Activated T-cell treated with anti-CD3 and anti-CD28 coated beads, Interleukin-2, amount 50 U/mL, for 4 hours (primary cell): ENCODE measurements around the gene NDFIP1. TPM values are rescaled to one million over a fixed set of nuclear protein-coding genes. Genes with fewer than 3 reads are reported as not detected.
"Not testable (repeated sequence)": the region's sequence is repeated elsewhere in the genome, so short reads cannot be mapped to it uniquely, and the experiment has no call there.

Source experiments
- ATAC-seq, 2 donors: fragments of 200-7000 bp; cut with Tn5 transposase; one replicate each; pipeline ENCODE4 v1.10.0; 2021
- DNase-seq: peaks from one replicate; pipeline ENCODE4 v3.0.0-alpha.2; 2020
- H3K27me3 Mint-ChIP-seq: one replicate; pipeline ENCODE4 v1.8.0; 2021; ENCODE audit warnings: low read depth, mixed read lengths
- H3K36me3 Mint-ChIP-seq: one replicate; pipeline ENCODE4 v1.8.0; 2022; ENCODE audit warnings: mixed read lengths; ENCODE audit not compliant: insufficient read depth
- H3K4me1 Mint-ChIP-seq: one replicate; pipeline ENCODE4 v1.8.0; 2021; ENCODE audit warnings: low read depth, mixed read lengths
- H3K4me3 Mint-ChIP-seq: one replicate; pipeline ENCODE4 v1.8.0; 2021; ENCODE audit warnings: mild to moderate bottlenecking, moderate library complexity, mixed read lengths
- H3K9me3 Mint-ChIP-seq: one replicate; pipeline ENCODE4 v1.8.0; 2021; ENCODE audit warnings: mixed read lengths
- total RNA-seq, 3 donors: library from RNA; stranded (reverse); gene quantifications; one replicate each; pipeline ENCODE4 v1.2.1, GENCODE V29; 2021

NDFIP1 gene
- total RNA-seq, 3 donors from 2014 or later = 115 to 145 (median 117) TPM

DNA sequence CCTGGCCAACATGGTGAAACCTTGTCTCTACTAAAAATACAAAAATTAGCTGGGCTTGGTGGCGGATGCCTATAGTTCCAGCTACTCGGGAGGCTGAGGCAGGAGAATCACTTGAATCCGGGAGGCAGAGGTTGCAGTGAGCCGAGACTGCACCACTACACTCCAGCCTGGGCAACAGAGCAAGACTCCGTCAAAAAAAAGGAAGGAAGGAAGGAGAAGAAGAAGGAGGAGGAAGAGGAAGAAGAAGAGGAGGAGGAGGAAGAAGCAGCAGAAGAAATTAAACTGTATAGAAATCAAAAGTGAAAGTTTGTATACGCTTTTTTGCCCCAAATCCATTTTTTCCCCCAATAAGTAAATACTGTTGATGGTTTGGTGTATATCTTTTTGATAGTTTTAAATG lies 80.1 kb downstream of the NDFIP1 start:
- H3K4me1 Mint-ChIP-seq, H3K9me3 Mint-ChIP-seq, H3K36me3 Mint-ChIP-seq, H3K4me3 Mint-ChIP-seq, H3K27me3 Mint-ChIP-seq, DNase-seq, ATAC-seq: not testable (repeated sequence)

DNA sequence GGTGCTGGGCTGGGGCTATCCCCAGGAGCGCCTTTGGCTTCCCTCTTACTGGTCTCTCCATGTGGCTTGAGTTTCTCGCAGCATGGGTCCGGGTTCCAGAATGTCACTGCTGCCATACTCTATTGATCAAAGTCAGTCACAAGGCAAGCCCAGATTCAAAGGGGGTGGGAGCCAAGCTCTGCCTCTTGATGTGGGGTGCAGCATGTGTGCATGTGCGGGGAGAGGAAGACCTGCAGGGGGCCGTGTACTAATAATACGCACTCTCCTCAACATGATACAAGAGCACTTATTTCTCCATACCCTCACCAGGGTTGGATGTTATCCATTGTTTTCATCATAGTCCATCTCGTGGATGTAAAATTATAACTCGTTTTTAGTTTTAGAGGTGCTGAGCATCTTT lies 81.2 kb downstream of the NDFIP1 start:
- H3K9me3 Mint-ChIP-seq = no peaks in the 10 kb centered on the region

DNA sequence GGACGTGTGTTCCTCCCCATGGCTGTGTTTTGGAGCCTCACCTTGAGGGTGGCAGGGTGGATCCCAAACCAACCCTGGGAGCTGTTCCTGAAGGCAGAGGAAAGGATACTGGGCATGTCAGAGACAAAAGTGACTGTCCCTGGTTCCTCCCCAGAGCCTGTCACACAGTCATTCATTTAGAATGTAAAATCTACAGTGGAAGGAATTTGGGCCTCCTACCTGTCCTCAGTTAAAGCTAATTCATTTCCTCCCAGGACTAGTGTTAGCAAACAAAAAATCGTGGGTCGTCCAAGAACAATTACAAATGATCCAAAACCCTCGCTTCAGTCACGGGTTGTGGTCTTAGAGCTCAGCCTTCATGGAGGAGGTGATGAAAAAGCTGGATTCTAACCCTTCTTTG lies 83.2 kb downstream of the NDFIP1 start:
- DNase-seq (no peak), ATAC-seq (no peak)
- no peaks in the 10 kb centered on the region for H3K36me3 Mint-ChIP-seq
- H3K27me3 Mint-ChIP-seq = no peaks in the 10 kb centered on the region
- H3K4me3 Mint-ChIP-seq = no peak overlapping the region
- H3K9me3 Mint-ChIP-seq = no peaks in the 10 kb centered on the region
- H3K4me1 Mint-ChIP-seq = peaks cover 5% of the 10 kb centered on the region

More for the DNA sequence above, 81.2 kb downstream of the NDFIP1 start:
- no peak overlapping the region for H3K4me3 Mint-ChIP-seq
- no peaks in the 10 kb centered on the region for H3K27me3 Mint-ChIP-seq
- peaks cover 5% of the 10 kb centered on the region for H3K4me1 Mint-ChIP-seq
- ATAC-seq = no peak
- H3K36me3 Mint-ChIP-seq = no peaks in the 10 kb centered on the region
- DNase-seq = no peak

GRCh38 chr5:142192286-142193113 lies 83.9 kb downstream of the NDFIP1 start:
- no peak overlapping the region for H3K4me3 Mint-ChIP-seq
- H3K36me3 Mint-ChIP-seq = no peaks in the 10 kb centered on the region
- no peaks in the 10 kb centered on the region for H3K9me3 Mint-ChIP-seq
- H3K4me1 Mint-ChIP-seq = peaks cover 5% of the 10 kb centered on the region
- H3K27me3 Mint-ChIP-seq = no peaks in the 10 kb centered on the region
- ATAC-seq = no peak
- no peak for DNase-seq

- H3K4me1 Mint-ChIP-seq = peaks cover 2% of the 10 kb centered on the region
- no peak for DNase-seq
- no peaks in the 10 kb centered on the region for H3K9me3 Mint-ChIP-seq
- no peak overlapping the region for H3K4me3 Mint-ChIP-seq
- H3K36me3 Mint-ChIP-seq = no peaks in the 10 kb centered on the region
- H3K27me3 Mint-ChIP-seq = no peaks in the 10 kb centered on the region
- no peak for ATAC-seq
These were observed 84.5 kb downstream of the NDFIP1 start for GRCh38 chr5:142193114-142193428.

- Mint-ChIP-seq H3K27me3 (no peaks in the 10 kb centered on the region), H3K9me3 (no peaks in the 10 kb centered on the region), H3K36me3 (no peaks in the 10 kb centered on the region), H3K4me3 (no peak overlapping the region), H3K4me1 (no peaks in the 10 kb centered on the region)
- ATAC-seq = no peak
- no peak for DNase-seq
These were observed 88.5 kb downstream of the NDFIP1 start for GRCh38 chr5:142197098-142197497.

DNA sequence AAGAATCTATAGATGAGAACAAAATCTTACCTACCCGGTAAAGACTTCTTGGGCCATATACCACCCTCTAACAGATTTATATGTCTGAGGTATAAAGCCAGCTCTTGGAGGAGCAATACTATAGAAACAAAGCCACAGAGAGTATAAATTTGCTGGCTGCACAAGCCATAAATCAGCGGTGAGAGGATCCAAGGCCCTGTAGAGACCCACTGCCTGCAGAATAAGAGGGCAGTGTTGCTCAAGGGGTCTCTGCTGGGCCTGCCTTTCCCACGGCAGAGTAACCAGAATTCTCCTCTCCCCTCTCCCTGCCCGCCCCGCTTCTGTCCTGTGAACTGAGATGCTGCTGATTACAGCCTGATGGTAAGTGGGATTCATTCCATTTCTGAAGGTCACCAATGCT lies 89.2 kb downstream of the NDFIP1 start:
- DNase-seq (no peak), ATAC-seq (no peak)
- H3K27me3 Mint-ChIP-seq = peaks cover 1% of the 10 kb centered on the region
- H3K4me1 Mint-ChIP-seq = no peaks in the 10 kb centered on the region
- no peaks in the 10 kb centered on the region for H3K36me3 Mint-ChIP-seq
- H3K4me3 Mint-ChIP-seq = no peak overlapping the region
- H3K9me3 Mint-ChIP-seq = no peaks in the 10 kb centered on the region

DNA sequence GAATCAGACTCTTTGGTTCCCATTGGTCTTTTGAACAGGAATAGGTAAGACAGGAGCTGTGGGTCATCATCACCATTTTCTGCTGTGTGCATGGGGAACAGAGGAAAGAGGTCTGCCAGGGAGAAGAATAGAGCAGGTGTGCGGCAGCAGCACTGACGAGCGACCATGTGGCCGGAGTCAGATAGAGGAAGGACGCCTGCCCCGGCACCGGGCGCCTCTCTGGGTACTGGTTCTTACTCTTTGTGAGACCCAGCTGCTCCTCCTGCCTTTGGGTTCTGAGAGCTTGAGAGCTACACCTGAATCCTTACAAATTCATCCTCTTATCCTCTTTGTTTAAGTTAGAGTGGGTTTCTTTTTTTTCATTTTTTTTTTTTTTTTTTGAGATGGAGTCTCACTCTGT lies 90.8 kb downstream of the NDFIP1 start:
- peaks cover 3% of the 10 kb centered on the region for H3K27me3 Mint-ChIP-seq
- H3K4me3 Mint-ChIP-seq = no peak overlapping the region
- no peaks in the 10 kb centered on the region for H3K36me3 Mint-ChIP-seq
- H3K4me1 Mint-ChIP-seq = no peaks in the 10 kb centered on the region
- H3K9me3 Mint-ChIP-seq = no peaks in the 10 kb centered on the region
- ATAC-seq = no peak
- DNase-seq = no peak

GRCh38 chr5:142200387-142200786 lies 91.8 kb downstream of the NDFIP1 start:
- Mint-ChIP-seq H3K27me3 (peaks cover 3% of the 10 kb centered on the region), H3K4me3 (no peak overlapping the region), H3K9me3 (no peaks in the 10 kb centered on the region), H3K36me3 (no peaks in the 10 kb centered on the region), H3K4me1 (no peaks in the 10 kb centered on the region)
- no peak for DNase-seq
- ATAC-seq = no peak

- peaks cover 3% of the 10 kb centered on the region for H3K27me3 Mint-ChIP-seq
- ATAC-seq (no peak), DNase-seq (no peak)
- no peaks in the 10 kb centered on the region for H3K4me1 Mint-ChIP-seq
- no peaks in the 10 kb centered on the region for H3K36me3 Mint-ChIP-seq
- H3K4me3 Mint-ChIP-seq = no peak overlapping the region
- no peaks in the 10 kb centered on the region for H3K9me3 Mint-ChIP-seq
These were observed 92.9 kb downstream of the NDFIP1 start for GRCh38 chr5:142201471-142201887.

- Mint-ChIP-seq H3K4me3 (no peak overlapping the region), H3K27me3 (peaks cover 3% of the 10 kb centered on the region)
- no peak for ATAC-seq
These were observed 93.7 kb downstream of the NDFIP1 start for GRCh38 chr5:142202282-142202681.

More at GRCh38 chr5:142202282-142202681, 93.7 kb downstream of the NDFIP1 start:
- Mint-ChIP-seq H3K36me3 (no peaks in the 10 kb centered on the region), H3K9me3 (no peaks in the 10 kb centered on the region), H3K4me1 (no peaks in the 10 kb centered on the region)
- DNase-seq = no peak

Other genes starting within 250 kb of the NDFIP1 start
- under 1 TPM; 0.05 to 0.24 (median 0.14) TPM for gene PCDH1, start 230.4 kb upstream of the NDFIP1 start, total RNA-seq
- 10 to 100 TPM; 40.3 to 59.8 (median 49.8) TPM for gene DELE1, start 184.9 kb upstream of the NDFIP1 start, total RNA-seq
- gene PCDH12, start 150.6 kb upstream of the NDFIP1 start, total RNA-seq = under 1 TPM; 0.13 to 0.65 (median 0.24) TPM
- gene RNF14, start 139.7 kb upstream of the NDFIP1 start, total RNA-seq = 10 to 100 TPM; 33.9 to 37.9 (median 35.2) TPM
- gene GNPDA1, start 95.8 kb upstream of the NDFIP1 start, total RNA-seq = 100 to 1,000 TPM; 147 to 196 (median 149) TPM
- 1 to 10 TPM; 2.6 to 3.3 (median 3.0) TPM for gene SPRY4, start 216.2 kb downstream of the NDFIP1 start, total RNA-seq